GM18507 (cell line): ENCODE results near the gene ZNF736.

Experiments used
- DNase-seq: peaks from one replicate; pipeline ENCODE4 v3.0.0; 2011; ENCODE audit warnings: low read depth; ENCODE audit not compliant: insufficient read length; ENCODE audit errors: extremely low spot score
- FAIRE-seq: peaks from 2 replicates; lab custom pipeline; 2011; peaks lifted over from hg19 to GRCh38; lab: Jason Lieb, UNC

The ZNF736 gene

GRCh38 chr7:64400401-64400800 lies 86.6 kb downstream of the ZNF736 start:
- FAIRE-seq = no peak
- no peak for DNase-seq
